Measurements from ENCODE around the gene CAMK1. TPM values are rescaled to one million over a fixed set of nuclear protein-coding genes. Genes with fewer than 3 reads are reported as not detected.

The CAMK1 gene
- total and polyA plus RNA-seq, 9 of the 15 experiments (the other 6 are each of a cell fraction or from before 2014, with no cell fraction given), result 0.23 to 10.7 (median 6.0) TPM

GRCh38 chr3:9715764-9716437, 53.8 kb downstream of the CAMK1 start:
- peaks cover 5 to 10% of the 10 kb centered on the region in 2 experiments; a peak in 4 of 5 replicates for H3K4me1 ChIP-seq (replicated peaks in 1 of 2; ENCODE audit: control insufficient read depth in 2 of 2, insufficient read depth in 2 of 2, low read length in 2 of 2)
- no peaks in the 10 kb centered on the region for H3K9me3 ChIP-seq (replicated peaks; ENCODE audit: control insufficient read depth, insufficient read depth, low read depth, low read length)
- H2AFZ ChIP-seq (ENCODE audit: low read depth, low read length), result peak overlapping the region; percentile 89
- no peaks in the 10 kb centered on the region for H3K36me3 ChIP-seq (ENCODE audit: control insufficient read depth, insufficient read depth, low read length)
- peak overlapping the region in 1 of 2 experiments; percentile 27; a peak in 1 of 4 replicates for H3K9ac ChIP-seq (ENCODE audit: insufficient read depth in 1 of 2, low read depth in 2 of 2, low read length in 2 of 2)
- peaks cover 33 to 38% of the 10 kb centered on the region in 2 experiments for H3K27me3 ChIP-seq (ENCODE audit: control insufficient read depth in 2 of 2, insufficient read depth in 2 of 2, low read length in 2 of 2)
- H3K27ac ChIP-seq (ENCODE audit: extremely low read depth, low read depth, low read length), result peak overlapping the region; percentile 62; the same call in 2 of the 3 replicates
- intact Hi-C loops (cut with micrococcal nuclease) (loop anchor here (5.0 to 10.0 kb wide), 7 partner anchors 76 to 361 kb away; partner anchors contain the start of genes ARPC4, CRELD1, FANCD2 and RPUSD3), in situ Hi-C loops (cut with MboI) (no loop called here)
- H3K4me3 ChIP-seq, result no peak overlapping the region
- peak; percentile 98 for FAIRE-seq
- 6% methylated on average over 6 of the region's 6 CpGs for WGBS (ENCODE audit: insufficient coverage, low coverage, missing lambda C conversion rate)
- ChIA-PET POLR2A (interaction anchor here (0.6 to 1.5 kb wide), 5 partner anchors 8 to 35 kb away, joined by 3 to 6 read pairs (median 4); no protein-coding TSS in a partner anchor), CTCF (ENCODE audit: low intra/inter-chr PET ratio) (interaction anchor here (0.6 to 1.1 kb wide), 5 partner anchors 212 to 606 kb away, joined by 3 to 7 read pairs (median 3); no protein-coding TSS in a partner anchor)
- H3K79me2 ChIP-seq (ENCODE audit: control insufficient read depth, insufficient read depth, low read length), result no peaks in the 10 kb centered on the region
- DNase-seq (ENCODE audit: extremely low read depth in 1 of 4, low spot score in 3 of 4), result peak; percentile 82 to 94 (median 87)
- H3K4me2 ChIP-seq (ENCODE audit: insufficient read depth, low read length), result peak overlapping the region; percentile 47; the same call in 1 of the 2 replicates
- H4K20me1 ChIP-seq (replicated peaks; ENCODE audit: control insufficient read depth, insufficient read depth, low read length), result no peaks in the 10 kb centered on the region
- no peaks in the 10 kb centered on the region for H3K9me1 ChIP-seq (ENCODE audit: control insufficient read depth, insufficient read depth, low read length)
- ATAC-seq, result peak; percentile 99
- no TSS peak for BruUV-seq (replicated peaks)
- TF ChIP-seq ZNF445 (CRISPR knock-in tag; IDR thresholded peaks at IDR 0.05; ENCODE audit: low read depth) (no peak), CCAR2 (IDR thresholded peaks at IDR 0.05; ENCODE audit: low read depth, low read length) (no peak), POLR2B (IDR thresholded peaks at IDR 0.05; ENCODE audit: low read depth, partially characterized antibody) (no peak), MAFF (IDR thresholded peaks at IDR 0.05; ENCODE audit: low read length) (peak; percentile 9; the same call in 1 of the 2 replicates), PRMT5 (CRISPR knock-in tag; IDR thresholded peaks at IDR 0.05) (no peak), RUNX1 (IDR thresholded peaks at IDR 0.05; ENCODE audit: low read depth) (no peak), CTCF (IDR thresholded peaks at IDR 0.05 in 2 of 3, conservative IDR thresholded peaks at IDR 0.05 in 1 of 3; ENCODE audit: insufficient read depth in 2 of 3, low read depth in 1 of 3, low read length in 3 of 3) (peak; percentile 93 to 99 (median 99)), FOXP4 (CRISPR knock-in tag; IDR thresholded peaks at IDR 0.05; ENCODE audit: borderline replicate concordance) (no peak), HEY1 (CRISPR knock-in tag; IDR thresholded peaks at IDR 0.05; ENCODE audit: borderline replicate concordance) (no peak)
- TF ChIP-seq, protein P1, sequence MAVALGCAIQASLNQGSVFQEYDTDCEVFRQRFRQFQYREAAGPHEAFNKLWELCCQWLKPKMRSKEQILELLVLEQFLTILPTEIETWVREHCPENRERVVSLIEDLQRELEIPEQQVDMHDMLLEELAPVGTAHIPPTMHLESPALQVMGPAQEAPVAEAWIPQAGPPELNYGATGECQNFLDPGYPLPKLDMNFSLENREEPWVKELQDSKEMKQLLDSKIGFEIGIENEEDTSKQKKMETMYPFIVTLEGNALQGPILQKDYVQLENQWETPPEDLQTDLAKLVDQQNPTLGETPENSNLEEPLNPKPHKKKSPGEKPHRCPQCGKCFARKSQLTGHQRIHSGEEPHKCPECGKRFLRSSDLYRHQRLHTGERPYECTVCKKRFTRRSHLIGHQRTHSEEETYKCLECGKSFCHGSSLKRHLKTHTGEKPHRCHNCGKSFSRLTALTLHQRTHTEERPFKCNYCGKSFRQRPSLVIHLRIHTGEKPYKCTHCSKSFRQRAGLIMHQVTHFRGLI (CRISPR knock-in tag; IDR thresholded peaks at IDR 0.05), result no peak
